ENCODE results near the gene RPS25. TPM values are rescaled to one million over a fixed set of nuclear protein-coding genes. Genes with fewer than 3 reads are reported as not detected.

Gene RPS25
- total and polyA plus RNA-seq, 9 of the 15 experiments (the other 6 are each of a cell fraction or from before 2014, with no cell fraction given) = 1,553 to 5,486 (median 2,471) TPM

DNA sequence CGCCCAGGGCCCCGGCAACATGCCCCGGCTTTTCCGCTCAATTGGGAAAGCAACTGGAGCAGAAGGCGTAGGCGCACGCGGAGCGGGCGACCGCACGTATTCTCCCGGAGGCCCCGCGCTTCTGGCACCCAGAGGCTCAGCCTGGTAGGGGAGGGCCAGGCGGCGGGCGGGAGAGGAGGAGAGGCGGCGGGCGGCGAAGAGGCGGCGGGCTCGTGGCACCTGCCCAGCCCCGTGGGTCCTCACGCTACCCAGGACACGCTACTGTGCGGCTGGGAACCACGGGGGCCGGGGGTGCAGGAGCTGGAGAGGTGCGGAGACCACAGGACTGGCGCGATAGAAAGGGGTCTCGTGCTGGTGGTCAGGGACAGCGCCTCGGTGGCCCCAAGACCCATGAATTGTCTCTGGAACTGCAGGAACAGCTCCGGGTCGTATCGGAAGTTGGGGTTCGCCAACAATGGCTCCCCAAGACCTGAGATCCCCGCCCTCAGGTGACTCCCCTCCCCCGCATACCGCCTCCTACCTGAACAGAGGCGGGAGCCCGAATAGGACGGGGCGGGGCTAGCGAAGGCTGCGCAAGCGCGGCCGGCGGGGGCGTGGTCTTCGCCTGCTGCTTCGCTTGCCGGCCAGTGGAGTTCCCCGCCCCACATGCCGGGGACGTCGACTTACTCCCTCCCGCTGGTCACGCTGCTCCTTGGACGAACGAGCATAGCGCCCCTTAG is 12.3 kb upstream of the RPS25 start, which contains the start of gene SLC37A4 (continued):
- TF ChIP-seq, protein P1, sequence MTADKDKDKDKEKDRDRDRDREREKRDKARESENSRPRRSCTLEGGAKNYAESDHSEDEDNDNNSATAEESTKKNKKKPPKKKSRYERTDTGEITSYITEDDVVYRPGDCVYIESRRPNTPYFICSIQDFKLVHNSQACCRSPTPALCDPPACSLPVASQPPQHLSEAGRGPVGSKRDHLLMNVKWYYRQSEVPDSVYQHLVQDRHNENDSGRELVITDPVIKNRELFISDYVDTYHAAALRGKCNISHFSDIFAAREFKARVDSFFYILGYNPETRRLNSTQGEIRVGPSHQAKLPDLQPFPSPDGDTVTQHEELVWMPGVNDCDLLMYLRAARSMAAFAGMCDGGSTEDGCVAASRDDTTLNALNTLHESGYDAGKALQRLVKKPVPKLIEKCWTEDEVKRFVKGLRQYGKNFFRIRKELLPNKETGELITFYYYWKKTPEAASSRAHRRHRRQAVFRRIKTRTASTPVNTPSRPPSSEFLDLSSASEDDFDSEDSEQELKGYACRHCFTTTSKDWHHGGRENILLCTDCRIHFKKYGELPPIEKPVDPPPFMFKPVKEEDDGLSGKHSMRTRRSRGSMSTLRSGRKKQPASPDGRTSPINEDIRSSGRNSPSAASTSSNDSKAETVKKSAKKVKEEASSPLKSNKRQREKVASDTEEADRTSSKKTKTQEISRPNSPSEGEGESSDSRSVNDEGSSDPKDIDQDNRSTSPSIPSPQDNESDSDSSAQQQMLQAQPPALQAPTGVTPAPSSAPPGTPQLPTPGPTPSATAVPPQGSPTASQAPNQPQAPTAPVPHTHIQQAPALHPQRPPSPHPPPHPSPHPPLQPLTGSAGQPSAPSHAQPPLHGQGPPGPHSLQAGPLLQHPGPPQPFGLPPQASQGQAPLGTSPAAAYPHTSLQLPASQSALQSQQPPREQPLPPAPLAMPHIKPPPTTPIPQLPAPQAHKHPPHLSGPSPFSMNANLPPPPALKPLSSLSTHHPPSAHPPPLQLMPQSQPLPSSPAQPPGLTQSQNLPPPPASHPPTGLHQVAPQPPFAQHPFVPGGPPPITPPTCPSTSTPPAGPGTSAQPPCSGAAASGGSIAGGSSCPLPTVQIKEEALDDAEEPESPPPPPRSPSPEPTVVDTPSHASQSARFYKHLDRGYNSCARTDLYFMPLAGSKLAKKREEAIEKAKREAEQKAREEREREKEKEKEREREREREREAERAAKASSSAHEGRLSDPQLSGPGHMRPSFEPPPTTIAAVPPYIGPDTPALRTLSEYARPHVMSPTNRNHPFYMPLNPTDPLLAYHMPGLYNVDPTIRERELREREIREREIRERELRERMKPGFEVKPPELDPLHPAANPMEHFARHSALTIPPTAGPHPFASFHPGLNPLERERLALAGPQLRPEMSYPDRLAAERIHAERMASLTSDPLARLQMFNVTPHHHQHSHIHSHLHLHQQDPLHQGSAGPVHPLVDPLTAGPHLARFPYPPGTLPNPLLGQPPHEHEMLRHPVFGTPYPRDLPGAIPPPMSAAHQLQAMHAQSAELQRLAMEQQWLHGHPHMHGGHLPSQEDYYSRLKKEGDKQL (CRISPR knock-in tag; IDR thresholded peaks at IDR 0.05; ENCODE audit: borderline replicate concordance) = no peak
- no peak for TF ChIP-seq ZNF197 (CRISPR knock-in tag; IDR thresholded peaks at IDR 0.05; ENCODE audit: low read depth)
- TF ChIP-seq MXI1 (IDR thresholded peaks at IDR 0.05; ENCODE audit: low read depth, low read length) = peak; percentile 67; the same call in 1 of the 2 replicates
- no peak for TF ChIP-seq EWSR1 (IDR thresholded peaks at IDR 0.05; ENCODE audit: borderline replicate concordance, low read depth, partially characterized antibody)
- TF ChIP-seq MYC (IDR thresholded peaks at IDR 0.05; ENCODE audit: low read depth, low read length) = peak; percentile 94
- TF ChIP-seq MYC (CRISPR knock-in tag; IDR thresholded peaks at IDR 0.05; ENCODE audit: borderline replicate concordance, low read depth) = peak; percentile 42; the same call in 1 of the 2 replicates
- TF ChIP-seq POLR2B (IDR thresholded peaks at IDR 0.05; ENCODE audit: low read depth, partially characterized antibody) = peak; percentile 57
- TF ChIP-seq, protein P2, sequence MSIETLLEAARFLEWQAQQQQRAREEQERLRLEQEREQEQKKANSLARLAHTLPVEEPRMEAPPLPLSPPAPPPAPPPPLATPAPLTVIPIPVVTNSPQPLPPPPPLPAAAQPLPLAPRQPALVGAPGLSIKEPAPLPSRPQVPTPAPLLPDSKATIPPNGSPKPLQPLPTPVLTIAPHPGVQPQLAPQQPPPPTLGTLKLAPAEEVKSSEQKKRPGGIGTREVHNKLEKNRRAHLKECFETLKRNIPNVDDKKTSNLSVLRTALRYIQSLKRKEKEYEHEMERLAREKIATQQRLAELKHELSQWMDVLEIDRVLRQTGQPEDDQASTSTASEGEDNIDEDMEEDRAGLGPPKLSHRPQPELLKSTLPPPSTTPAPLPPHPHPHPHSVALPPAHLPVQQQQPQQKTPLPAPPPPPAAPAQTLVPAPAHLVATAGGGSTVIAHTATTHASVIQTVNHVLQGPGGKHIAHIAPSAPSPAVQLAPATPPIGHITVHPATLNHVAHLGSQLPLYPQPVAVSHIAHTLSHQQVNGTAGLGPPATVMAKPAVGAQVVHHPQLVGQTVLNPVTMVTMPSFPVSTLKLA (conservative IDR thresholded peaks at IDR 0.05) = peak; percentile 82
- TF ChIP-seq STAG1 (CRISPR knock-in tag; IDR thresholded peaks at IDR 0.05; ENCODE audit: borderline replicate concordance) = no peak
- peak; percentile 70 for TF ChIP-seq RBFOX2 (IDR thresholded peaks at IDR 0.05; ENCODE audit: low read depth, low read length)
- no peak for TF ChIP-seq NONO (IDR thresholded peaks at IDR 0.05; ENCODE audit: low read depth in 2 of 2, low read length in 1 of 2)
- TF ChIP-seq, protein P3, sequence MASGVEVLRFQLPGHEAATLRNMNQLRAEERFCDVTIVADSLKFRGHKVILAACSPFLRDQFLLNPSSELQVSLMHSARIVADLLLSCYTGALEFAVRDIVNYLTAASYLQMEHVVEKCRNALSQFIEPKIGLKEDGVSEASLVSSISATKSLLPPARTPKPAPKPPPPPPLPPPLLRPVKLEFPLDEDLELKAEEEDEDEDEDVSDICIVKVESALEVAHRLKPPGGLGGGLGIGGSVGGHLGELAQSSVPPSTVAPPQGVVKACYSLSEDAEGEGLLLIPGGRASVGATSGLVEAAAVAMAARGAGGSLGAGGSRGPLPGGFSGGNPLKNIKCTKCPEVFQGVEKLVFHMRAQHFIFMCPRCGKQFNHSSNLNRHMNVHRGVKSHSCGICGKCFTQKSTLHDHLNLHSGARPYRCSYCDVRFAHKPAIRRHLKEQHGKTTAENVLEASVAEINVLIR (CRISPR knock-in tag; IDR thresholded peaks at IDR 0.05) = peak; percentile 38; the same call in 1 of the 2 replicates
- TF ChIP-seq PHF8 (IDR thresholded peaks at IDR 0.05; ENCODE audit: borderline replicate concordance, low read length) = peak; percentile 76; the same call in 1 of the 2 replicates
- peak; percentile 26 for TF ChIP-seq ZFP36 (IDR thresholded peaks at IDR 0.05; ENCODE audit: low read depth, low read length, partially characterized antibody)
- no peak for TF ChIP-seq MEF2A (IDR thresholded peaks at IDR 0.05; ENCODE audit: control insufficient read depth, low read depth, low read length)

All from K562 (cell line).